Adrenal gland (tissue), 12 donors: ENCODE results near the gene TNRC6C. TPM values are rescaled to one million over a fixed set of nuclear protein-coding genes. Genes with fewer than 3 reads are reported as not detected.

ENCODE experiments used
- DNase-seq, 7 donors: peaks; one replicate each; pipeline ENCODE4 v3.0.0-alpha.2; 2019 to 2020
- H3K27ac ChIP-seq, 5 donors: fragments of 200-600 bp; sonication (generic) in 4 of 5; 1 replicate in 3 of 5; 2 replicates in 2 of 5; pipeline versions ENCODE4 v1.5.1 to v1.8.0; 2016 to 2020; ENCODE audit warnings: mild to moderate bottlenecking in 1 of 5
- H3K27me3 ChIP-seq: fragments of 200-600 bp; 2 replicates; pipeline ENCODE4 v1.8.0; 2021
- H3K36me3 ChIP-seq, 2 donors: fragments of 200-600 bp; replicated peaks in 1 of 2; 1 replicate in 1 of 2; 2 replicates in 1 of 2; pipeline versions ENCODE4 v1.5.1 to v1.8.0; 2018 to 2022
- H3K4me1 ChIP-seq, 2 donors: fragments of 200-600 bp; replicated peaks in 1 of 2; 1 replicate in 1 of 2; 2 replicates in 1 of 2; pipeline versions ENCODE4 v1.5.1 to v1.8.0; 2018 to 2021
- H3K4me3 ChIP-seq, 4 donors: fragments of 200-600 bp; sonication (generic) in 3 of 4; one replicate each; pipeline ENCODE4 v1.5.1; 2016 to 2018
- H3K9me3 ChIP-seq, 3 donors: fragments of 200-600 bp; sonication (generic) in 1 of 3; replicated peaks in 1 of 3; 1 replicate in 2 of 3; 2 replicates in 1 of 3; pipeline versions ENCODE4 v1.5.1 to v1.8.0; 2016 to 2021
- CTCF ChIP-seq, 6 experiments: fragments of 450-650 bp in 4 of 6; fragments of 200-600 bp in 2 of 6; sonication (generic) in 1 of 6; IDR thresholded peaks; 1 replicate in 5 of 6; 2 replicates in 1 of 6; pipeline versions ENCODE4 v1.5.1 to v1.8.0; 2016 to 2021; ENCODE audit warnings: antibody characterized with exemption in 6 of 6, mild to moderate bottlenecking in 2 of 6, moderate library complexity in 1 of 6
- POLR2A ChIP-seq, 2 donors: fragments of 450-650 bp; IDR thresholded peaks; one replicate each; pipeline ENCODE4 v1.6.1; 2017; ENCODE audit warnings: antibody characterized with exemption in 2 of 2, mild to moderate bottlenecking in 2 of 2, moderate library complexity in 1 of 2
- WGBS, 4 donors: extraction: QIAGEN DNeasy Blood & Tissue Kit in 2 of 4; methylation state at CpG; one replicate each; pipeline versions ENCODE4 v1.1.5 to v1.1.7; 2013 to 2017; 5-methylcytosine and 5-hydroxymethylcytosine counted together
- intact Hi-C, 2 donors: fragments of 100-400 bp; cut with DNase I; formaldehyde crosslinking; loops; one replicate each; pipeline versions ENCODE4 v1.14.1 to v1.15.0; 2022 to 2023
- polyA plus RNA-seq, 3 donors: library from polyadenylated mRNA; stranded (reverse); fragments of 200-250 nt in 2 of 3; fragments of 350-450 nt in 1 of 3; fragmentation: Illumina TruSeq in 1 of 3; extraction: RNeasy Lipid Tissue Mini Kit (QIAGEN cat#74804) in 1 of 3; gene quantifications; one replicate each; pipeline ENCODE4 v1.2.3, GENCODE V29; 2013 to 2014
- total RNA-seq, 9 donors: library from RNA; depleted of rRNA in 4 of 9; stranded (reverse); fragments of >200 nt in 4 of 9; fragments of 120-200 nt in 1 of 9; fragmentation: NEBNext Ultra II Directional in 1 of 9; extraction: Animal tissue kit (Norgen Biotek cat#: 25700) in 1 of 9; gene quantifications; one replicate each; pipeline versions ENCODE4 v1.1.0 to v1.2.4, GENCODE V29; 2013 to 2023
- donor health status: healthy with polysubstance abuse.
- donor health status: Bipolar disorder and iron deficiency.
- donor health status: DM: yes; HTN: yes; CAD: no.
- donor health status: DM: no; HTN: no; CAD: no.
- donor health status: DM: no; HTN: no; CAD: no.
- donor health status: DM: yes; HTN: yes; CAD: no.

The TNRC6C gene
- total and polyA plus RNA-seq, 12 donors = 2.8 to 18.7 (median 11.2) TPM

GRCh38 chr17:77959126-77959925 is 823 bp downstream of the TNRC6C start:
- peak in 6 of 7 donors; percentile 18 to 57 (median 34) for DNase-seq
- intact Hi-C loops = no loop called here
- Histone ChIP-seq H3K27ac (peak overlapping the region in 2 of 5 donors; percentile 54 to 99), H3K9me3 (no peaks in the 10 kb centered on the region), H3K36me3 (no peaks in the 10 kb centered on the region), H3K27me3 (no peaks in the 10 kb centered on the region), H3K4me1 (peaks cover 10 to 35% of the 10 kb centered on the region in 2 donors), H3K4me3 (peak overlapping the region in 3 of 4 donors; percentile 14 to 89 (median 33))
- 1% methylated on average over 26 to 92 of the region's 92 CpGs for WGBS, 4 donors
- TF ChIP-seq POLR2A (IDR thresholded peaks at IDR 0.05) (peak in 1 of 2 donors; percentile 13), CTCF (IDR thresholded peaks at IDR 0.05) (no peak)

GRCh38 chr17:77959926-77960521 is 1.5 kb downstream of the TNRC6C start:
- Histone ChIP-seq H3K4me1 (peaks cover 10 to 35% of the 10 kb centered on the region in 2 donors), H3K4me3 (peak overlapping the region in 2 of 4 donors; percentile 14 to 89), H3K36me3 (no peaks in the 10 kb centered on the region), H3K9me3 (no peaks in the 10 kb centered on the region), H3K27ac (peak overlapping the region in 2 of 5 donors; percentile 54 to 99), H3K27me3 (no peaks in the 10 kb centered on the region)
- 45 to 61% (median 56%) methylated on average over 22 to 23 of the region's 23 CpGs for WGBS, 4 donors
- intact Hi-C loops = loop anchor here in 1 of 2 donors (10.0 kb wide), 1 partner anchor 55 kb away; no protein-coding TSS in a partner anchor
- TF ChIP-seq CTCF (IDR thresholded peaks at IDR 0.05) (no peak), POLR2A (IDR thresholded peaks at IDR 0.05) (no peak)
- DNase-seq = peak in 1 of 7 donors; percentile 55

GRCh38 chr17:77961741-77962140 is 3.2 kb downstream of the TNRC6C start:
- Histone ChIP-seq H3K4me3 (no peak overlapping the region), H3K4me1 (peaks cover 10 to 35% of the 10 kb centered on the region in 2 donors), H3K36me3 (no peaks in the 10 kb centered on the region), H3K27ac (no peak overlapping the region), H3K27me3 (no peaks in the 10 kb centered on the region), H3K9me3 (no peaks in the 10 kb centered on the region)
- intact Hi-C loops = loop anchor here in 1 of 2 donors (10.0 kb wide), 1 partner anchor 53 kb away; no protein-coding TSS in a partner anchor
- WGBS, 4 donors = 87 to 96% (median 93%) methylated on average over 4 of the region's 4 CpGs
- TF ChIP-seq CTCF (IDR thresholded peaks at IDR 0.05) (no peak), POLR2A (IDR thresholded peaks at IDR 0.05) (no peak)
- peak in 1 of 7 donors; percentile 35 for DNase-seq

GRCh38 chr17:77962348-77962747 is 3.8 kb downstream of the TNRC6C start:
- no peaks in the 10 kb centered on the region for H3K36me3 ChIP-seq
- H3K9me3 ChIP-seq = no peaks in the 10 kb centered on the region
- no peak overlapping the region for H3K27ac ChIP-seq
- no peak for DNase-seq
- no peaks in the 10 kb centered on the region for H3K27me3 ChIP-seq
- intact Hi-C loops = loop anchor here in 1 of 2 donors (10.0 kb wide), 1 partner anchor 52 kb away; no protein-coding TSS in a partner anchor
- TF ChIP-seq CTCF (IDR thresholded peaks at IDR 0.05) (no peak), POLR2A (IDR thresholded peaks at IDR 0.05) (no peak)
- H3K4me1 ChIP-seq = peaks cover 10 to 35% of the 10 kb centered on the region in 2 donors
- WGBS, 4 donors = 79 to 87% (median 83%) methylated on average over 6 of the region's 6 CpGs
- no peak overlapping the region for H3K4me3 ChIP-seq
